Measurements from ENCODE around the gene TMEM88.

The TMEM88 gene

GRCh38 chr17:7884581-7885366 is 29.9 kb downstream of the TMEM88 start:
- H3K4me3 ChIP-seq (ENCODE audit: low read length): peak overlapping the region; percentile 55
- H3K27me3 ChIP-seq (ENCODE audit: insufficient read depth, low read length): no peaks in the 10 kb centered on the region
- peaks cover 25% of the 10 kb centered on the region for H3K36me3 ChIP-seq (ENCODE audit: insufficient read depth, low read length)
- H2AFZ ChIP-seq (ENCODE audit: low read depth, low read length): no peak overlapping the region
- H3K4me1 ChIP-seq (ENCODE audit: insufficient read depth, low read length): peaks cover 52% of the 10 kb centered on the region
- H3K9me3 ChIP-seq (ENCODE audit: low read length): no peaks in the 10 kb centered on the region

- Histone ChIP-seq H3K4me1 (ENCODE audit: insufficient read depth, low read length) (peaks cover 53% of the 10 kb centered on the region), H3K4me3 (ENCODE audit: low read length) (peak overlapping the region; percentile 55), H3K9me3 (ENCODE audit: low read length) (no peaks in the 10 kb centered on the region), H3K27me3 (ENCODE audit: insufficient read depth, low read length) (no peaks in the 10 kb centered on the region), H2AFZ (ENCODE audit: low read depth, low read length) (no peak overlapping the region), H3K36me3 (ENCODE audit: insufficient read depth, low read length) (peaks cover 20% of the 10 kb centered on the region)
These were observed 30.7 kb downstream of the TMEM88 start for GRCh38 chr17:7885367-7886226.

- no peaks in the 10 kb centered on the region for H3K9me3 ChIP-seq (ENCODE audit: low read length)
- H3K36me3 ChIP-seq (ENCODE audit: insufficient read depth, low read length): peaks cover 22% of the 10 kb centered on the region
- H3K4me3 ChIP-seq (ENCODE audit: low read length): peak overlapping the region; percentile 55
- H3K4me1 ChIP-seq (ENCODE audit: insufficient read depth, low read length): peaks cover 53% of the 10 kb centered on the region
- no peaks in the 10 kb centered on the region for H3K27me3 ChIP-seq (ENCODE audit: insufficient read depth, low read length)
- peak overlapping the region; percentile 20 for H2AFZ ChIP-seq (ENCODE audit: low read depth, low read length)
These were observed 31.6 kb downstream of the TMEM88 start for GRCh38 chr17:7886227-7887037.

GRCh38 chr17:7887038-7887481 is 32.2 kb downstream of the TMEM88 start:
- Histone ChIP-seq H3K27me3 (ENCODE audit: insufficient read depth, low read length) (no peaks in the 10 kb centered on the region), H3K4me3 (ENCODE audit: low read length) (peak overlapping the region; percentile 55), H3K36me3 (ENCODE audit: insufficient read depth, low read length) (peaks cover 24% of the 10 kb centered on the region), H2AFZ (ENCODE audit: low read depth, low read length) (peak overlapping the region; percentile 20), H3K4me1 (ENCODE audit: insufficient read depth, low read length) (peaks cover 50% of the 10 kb centered on the region), H3K9me3 (ENCODE audit: low read length) (no peaks in the 10 kb centered on the region)

- Histone ChIP-seq H3K4me1 (ENCODE audit: insufficient read depth, low read length) (peaks cover 45% of the 10 kb centered on the region), H3K9me3 (ENCODE audit: low read length) (no peaks in the 10 kb centered on the region), H3K4me3 (ENCODE audit: low read length) (peak overlapping the region; percentile 55), H3K36me3 (ENCODE audit: insufficient read depth, low read length) (peaks cover 24% of the 10 kb centered on the region), H3K27me3 (ENCODE audit: insufficient read depth, low read length) (no peaks in the 10 kb centered on the region), H2AFZ (ENCODE audit: low read depth, low read length) (peak overlapping the region; percentile 4)
These were observed 32.8 kb downstream of the TMEM88 start for GRCh38 chr17:7887482-7888183.

GRCh38 chr17:7888184-7888920 is 33.5 kb downstream of the TMEM88 start, which contains the start of gene CHD3:
Gene CHD3 (plus strand): TSS chr17:7888789. CDS start chr17:7889001, 212 bp downstream.
- peak within 1 kb of the TSS; percentile 55 for H3K4me3 ChIP-seq (ENCODE audit: low read length)
- H3K27me3 ChIP-seq (ENCODE audit: insufficient read depth, low read length): no peaks in the 10 kb centered on the region
- peaks cover 20% of the 10 kb centered on the region for H3K36me3 ChIP-seq (ENCODE audit: insufficient read depth, low read length)
- H3K9me3 ChIP-seq (ENCODE audit: low read length): no peaks in the 10 kb centered on the region
- H2AFZ ChIP-seq (ENCODE audit: low read depth, low read length): peak within 1 kb of the TSS; percentile 4
- H3K4me1 ChIP-seq (ENCODE audit: insufficient read depth, low read length): peaks cover 41% of the 10 kb centered on the region

- H3K9me3 ChIP-seq (ENCODE audit: low read length): no peaks in the 10 kb centered on the region
- no peak overlapping the region for H2AFZ ChIP-seq (ENCODE audit: low read depth, low read length)
- peak overlapping the region; percentile 55 for H3K4me3 ChIP-seq (ENCODE audit: low read length)
- H3K4me1 ChIP-seq (ENCODE audit: insufficient read depth, low read length): peaks cover 35% of the 10 kb centered on the region
- no peaks in the 10 kb centered on the region for H3K27me3 ChIP-seq (ENCODE audit: insufficient read depth, low read length)
- peaks cover 30% of the 10 kb centered on the region for H3K36me3 ChIP-seq (ENCODE audit: insufficient read depth, low read length)
These were observed 34.5 kb downstream of the TMEM88 start for GRCh38 chr17:7889166-7889955.

- no peaks in the 10 kb centered on the region for H3K9me3 ChIP-seq (ENCODE audit: low read length)
- H3K4me3 ChIP-seq (ENCODE audit: low read length): no peak overlapping the region
- peaks cover 16% of the 10 kb centered on the region for H3K4me1 ChIP-seq (ENCODE audit: insufficient read depth, low read length)
- H3K36me3 ChIP-seq (ENCODE audit: insufficient read depth, low read length): peaks cover 60% of the 10 kb centered on the region
- H3K27me3 ChIP-seq (ENCODE audit: insufficient read depth, low read length): no peaks in the 10 kb centered on the region
- H2AFZ ChIP-seq (ENCODE audit: low read depth, low read length): no peak overlapping the region
These were observed 38.5 kb downstream of the TMEM88 start for GRCh38 chr17:7893187-7893880.

- Histone ChIP-seq H3K9me3 (ENCODE audit: low read length) (no peaks in the 10 kb centered on the region), H3K4me1 (ENCODE audit: insufficient read depth, low read length) (peaks cover 7% of the 10 kb centered on the region), H3K27me3 (ENCODE audit: insufficient read depth, low read length) (no peaks in the 10 kb centered on the region), H2AFZ (ENCODE audit: low read depth, low read length) (no peak overlapping the region), H3K4me3 (ENCODE audit: low read length) (no peak overlapping the region), H3K36me3 (ENCODE audit: insufficient read depth, low read length) (peaks cover 69% of the 10 kb centered on the region)
These were observed 39.4 kb downstream of the TMEM88 start for GRCh38 chr17:7894226-7894625.

GRCh38 chr17:7894866-7895265 is 40.0 kb downstream of the TMEM88 start:
- H3K36me3 ChIP-seq (ENCODE audit: insufficient read depth, low read length): peaks cover 75% of the 10 kb centered on the region
- H3K4me1 ChIP-seq (ENCODE audit: insufficient read depth, low read length): peaks cover under 1% of the 10 kb centered on the region
- H3K27me3 ChIP-seq (ENCODE audit: insufficient read depth, low read length): no peaks in the 10 kb centered on the region
- H2AFZ ChIP-seq (ENCODE audit: low read depth, low read length): no peak overlapping the region
- no peak overlapping the region for H3K4me3 ChIP-seq (ENCODE audit: low read length)
- no peaks in the 10 kb centered on the region for H3K9me3 ChIP-seq (ENCODE audit: low read length)

GRCh38 chr17:7897090-7897489 is 42.2 kb downstream of the TMEM88 start:
- no peaks in the 10 kb centered on the region for H3K9me3 ChIP-seq (ENCODE audit: low read length)
- no peaks in the 10 kb centered on the region for H3K4me1 ChIP-seq (ENCODE audit: insufficient read depth, low read length)
- H2AFZ ChIP-seq (ENCODE audit: low read depth, low read length): no peak overlapping the region
- H3K36me3 ChIP-seq (ENCODE audit: insufficient read depth, low read length): peaks cover 76% of the 10 kb centered on the region
- H3K4me3 ChIP-seq (ENCODE audit: low read length): no peak overlapping the region
- H3K27me3 ChIP-seq (ENCODE audit: insufficient read depth, low read length): no peaks in the 10 kb centered on the region

Data from neuron (in vitro differentiated cells).